IMR-90 (cell line): Measurements from ENCODE around the gene MEX3A. TPM values are rescaled to one million over a fixed set of nuclear protein-coding genes. Genes with fewer than 3 reads are reported as not detected.

Source experiments
- ATAC-seq: fragments of 200-7000 bp; cut with Tn5 transposase; 2 replicates; pipeline ENCODE4 v1.9.1; 2020; ENCODE audit warnings: low read depth, mild to moderate bottlenecking, moderate library complexity
- BruUV-seq: library from RNA; stranded (reverse); fragments of 400-500 nt; replicated peaks from 2 replicates; lab custom pipeline; 2021; lab: Mats Ljungman, UMichigan
- CTCF ChIA-PET: fragments of 300-600 bp; formaldehyde crosslinking; extraction: SDS; loops from one replicate; lab custom pipeline; 2021; ENCODE audit warnings: antibody characterized with exemption; lab: Yijun Ruan, JAX
- POLR2A ChIA-PET: fragments of 300-600 bp; sonication (Branson Sonifier 250); formaldehyde crosslinking; loops from one replicate; lab custom pipeline; 2022; ENCODE audit warnings: antibody characterized with exemption; ENCODE audit not compliant: unreplicated experiment; lab: Charles Lee
- DNase-seq: peaks from one replicate; pipeline ENCODE4 v3.0.0; 2013
- H2AFZ ChIP-seq: replicated peaks from 2 replicates; pipeline ENCODE3; 2013; ENCODE audit warnings: low read length, mild to moderate bottlenecking; ENCODE audit not compliant: poor library complexity
- H2AK5ac ChIP-seq: 2 replicates; pipeline ENCODE4 v1.6.1; 2013; ENCODE audit warnings: low read depth, low read length, inconsistent platforms
- H2AK9ac ChIP-seq: replicated peaks from 2 replicates; pipeline ENCODE3; 2013; ENCODE audit warnings: mild to moderate bottlenecking, low read depth, low read length, moderate library complexity; ENCODE audit not compliant: poor library complexity
- H2BK120ac ChIP-seq: 2 replicates; pipeline ENCODE4 v1.6.1; 2013; ENCODE audit warnings: low read depth, low read length, inconsistent platforms
- H2BK15ac ChIP-seq: 3 replicates; pipeline ENCODE4 v1.6.1; 2013; ENCODE audit warnings: low read depth, low read length, inconsistent platforms
- H2BK20ac ChIP-seq: 2 replicates; pipeline ENCODE4 v1.6.1; 2013; ENCODE audit warnings: low read depth, mild to moderate bottlenecking, inconsistent platforms, low read length, moderate library complexity
- H2BK5ac ChIP-seq: 2 replicates; pipeline ENCODE4 v1.6.1; 2013; ENCODE audit warnings: mild to moderate bottlenecking, low read depth, low read length, inconsistent platforms; ENCODE audit not compliant: poor library complexity, severe bottlenecking
- H3K14ac ChIP-seq: replicated peaks from 2 replicates; pipeline ENCODE4 v1.6.1; 2013; ENCODE audit warnings: low read depth, low read length, inconsistent platforms
- H3K18ac ChIP-seq: 2 replicates; pipeline ENCODE4 v1.6.1; 2013; ENCODE audit warnings: low read depth, low read length, control low read depth
- H3K23ac ChIP-seq: 2 replicates; pipeline ENCODE4 v1.6.1; 2013; ENCODE audit warnings: low read depth, low read length, inconsistent platforms
- H3K27ac ChIP-seq: 2 replicates; pipeline ENCODE4 v1.5.1; 2013; ENCODE audit warnings: mild to moderate bottlenecking, control low read depth, low read length; ENCODE audit not compliant: insufficient read depth
- H3K27me3 ChIP-seq: 2 replicates; pipeline ENCODE4 v1.6.1; 2013; ENCODE audit warnings: low read length; ENCODE audit not compliant: control insufficient read depth, insufficient read depth
- H3K36me3 ChIP-seq: 2 replicates; pipeline ENCODE4 v1.6.1; 2013; ENCODE audit warnings: low read length, mixed read lengths; ENCODE audit not compliant: control insufficient read depth, insufficient read depth
- H3K4ac ChIP-seq: 2 replicates; pipeline ENCODE4 v1.6.1; 2013; ENCODE audit warnings: low read depth, low read length, inconsistent platforms
- H3K4me1 ChIP-seq: 2 replicates; pipeline ENCODE4 v1.6.1; 2013; ENCODE audit warnings: low read length, mixed read lengths; ENCODE audit not compliant: control insufficient read depth, insufficient read depth
- H3K4me2 ChIP-seq: 2 replicates; pipeline ENCODE4 v1.6.1; 2013; ENCODE audit warnings: low read depth, mild to moderate bottlenecking, control low read depth, low read length, moderate library complexity
- H3K4me3 ChIP-seq: 2 replicates; pipeline ENCODE4 v1.5.1; 2013; ENCODE audit warnings: low read depth, mild to moderate bottlenecking, control low read depth, low read length, moderate library complexity; ENCODE audit not compliant: insufficient read depth
- H3K56ac ChIP-seq: 2 replicates; pipeline ENCODE4 v1.6.1; 2013; ENCODE audit warnings: low read length, inconsistent platforms; ENCODE audit not compliant: insufficient read depth; ENCODE audit errors: extremely low read depth
- H3K79me1 ChIP-seq, 2 experiments: 2 replicates each; pipeline ENCODE4 v1.6.1; 2013; ENCODE audit warnings: low read length in 2 of 2, inconsistent platforms in 1 of 2, low read depth in 1 of 2
- H3K9ac ChIP-seq: 2 replicates; pipeline ENCODE4 v1.6.1; 2013; ENCODE audit warnings: low read depth, low read length, control low read depth
- H3K9me1 ChIP-seq: 2 replicates; pipeline ENCODE4 v1.6.1; 2013; ENCODE audit warnings: low read length, inconsistent platforms; ENCODE audit not compliant: insufficient read depth
- H3K9me3 ChIP-seq: 2 replicates; pipeline ENCODE4 v1.6.1; 2013; ENCODE audit warnings: low read length; ENCODE audit not compliant: control insufficient read depth, insufficient read depth
- H4K20me1 ChIP-seq: 2 replicates; pipeline ENCODE4 v1.6.1; 2013; ENCODE audit warnings: low read length, inconsistent platforms; ENCODE audit not compliant: insufficient read depth
- H4K5ac ChIP-seq: 2 replicates; pipeline ENCODE4 v1.6.1; 2013; ENCODE audit warnings: mild to moderate bottlenecking, low read depth, low read length, control low read depth
- H4K8ac ChIP-seq, 2 experiments: 2 replicates each; pipeline ENCODE4 v1.6.1; 2013; ENCODE audit warnings: low read depth in 2 of 2, low read length in 2 of 2, control low read depth in 1 of 2, inconsistent platforms in 1 of 2
- H4K91ac ChIP-seq: 2 replicates; pipeline ENCODE4 v1.6.1; 2013; ENCODE audit warnings: low read depth, low read length, inconsistent platforms; ENCODE audit not compliant: insufficient read depth
- BHLHE40 ChIP-seq: fragments of 150-350 bp; IDR thresholded peaks from 2 replicates; pipeline ENCODE4 v1.6.1; 2016; ENCODE audit warnings: mild to moderate bottlenecking, low read depth, low read length
- MXI1 ChIP-seq: IDR thresholded peaks from 2 replicates; pipeline ENCODE4 v1.6.1; 2012; ENCODE audit warnings: low read depth, mild to moderate bottlenecking, low read length, moderate library complexity, borderline replicate concordance
- RCOR1 ChIP-seq: IDR thresholded peaks from 2 replicates; pipeline ENCODE4 v1.6.1; 2012; ENCODE audit warnings: mild to moderate bottlenecking, low read length, improper control_type of control experiment; ENCODE audit not compliant: insufficient replicate concordance
- WGBS, 2 experiments: methylation state at CpG; one replicate each; pipeline versions ENCODE4 v1.1.5 to v1.1.7; 2013; ENCODE audit warnings: missing lambda C conversion rate in 2 of 2; ENCODE audit not compliant: insufficient read length in 1 of 2; ENCODE audit errors: extremely low coverage in 2 of 2; 5-methylcytosine and 5-hydroxymethylcytosine counted together
- dilution Hi-C: fragments of 300-500 bp; cut with HindIII; formaldehyde crosslinking; loops from one replicate; pipeline ENCODE4 v1.14.3; 2018; ENCODE audit warnings: low sequenced_read_pairs; ENCODE audit not compliant: unreplicated experiment
- in situ Hi-C: fragments of 300-500 bp; cut with MboI; formaldehyde crosslinking; loops from 3 replicates; pipeline ENCODE4 v1.14.3; 2019; ENCODE audit warnings: low sequenced_read_pairs, inconsistent platforms, mixed read lengths
- intact Hi-C: fragments of 100-400 bp; cut with micrococcal nuclease; formaldehyde crosslinking; loops from 2 replicates; pipeline ENCODE4 v1.10.0; 2022
- polyA plus RNA-seq, 3 experiments: library from polyadenylated mRNA; depleted of rRNA; stranded (reverse); fragments of >200 nt; gene quantifications; 2 replicates each; pipeline ENCODE4 v1.2.3, GENCODE V29; 2012; ENCODE audit warnings: low replicate concordance in 1 of 3
- total RNA-seq: library from RNA; depleted of rRNA; stranded (reverse); fragments of >200 nt; gene quantifications from 2 replicates; pipeline ENCODE4 v1.2.3, GENCODE V29; 2012
- TF ChIP-seq, protein P1 (sequence below): fragments of 150-350 bp; IDR thresholded peaks from 2 replicates; pipeline ENCODE4 v1.6.1; 2017; ENCODE audit warnings: mild to moderate bottlenecking, antibody characterized with exemption, low read length, low read depth

Gene MEX3A
- total and polyA plus RNA-seq, 2 of the 4 experiments (the other 2 are of a cell fraction): 2.3 to 9.0 TPM

DNA sequence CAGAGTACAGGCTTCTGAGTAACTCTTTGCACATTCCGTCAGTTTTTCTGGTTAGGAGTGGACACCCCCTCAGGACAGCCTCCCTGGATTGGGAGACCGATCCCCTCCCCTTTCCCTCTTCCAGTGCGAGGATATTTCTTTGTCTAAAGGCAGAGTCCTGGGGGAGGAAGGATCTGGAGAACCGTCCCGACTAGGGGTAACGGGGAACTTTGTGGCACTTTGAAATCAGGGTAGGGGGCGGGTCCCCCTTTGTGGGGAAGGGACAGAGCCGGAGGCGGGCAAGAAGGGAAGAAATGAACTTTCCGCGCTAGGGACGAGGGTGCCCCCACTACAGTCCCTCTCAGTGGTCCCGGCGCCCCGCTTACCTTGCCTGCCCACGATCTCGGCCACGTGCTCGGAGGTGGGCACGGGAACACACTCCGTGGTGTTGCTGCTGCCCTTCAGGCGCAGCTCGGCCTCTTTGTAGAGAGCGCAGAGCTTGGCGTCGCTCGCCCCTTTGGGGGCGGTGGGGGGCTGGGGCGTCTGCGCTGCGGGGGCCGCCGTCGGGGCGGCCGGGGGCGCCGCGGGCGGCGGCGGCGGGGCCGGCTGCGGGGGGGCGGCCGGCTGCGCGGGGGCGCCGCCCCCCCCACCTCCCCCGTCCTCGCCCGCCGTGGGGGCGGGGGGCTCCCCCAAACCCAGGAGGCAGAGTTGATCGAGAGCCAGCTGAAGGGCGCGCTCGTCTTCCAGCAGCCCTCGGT, 917 bp downstream of the MEX3A start:
- Histone ChIP-seq H3K36me3 (peaks cover 15% of the 10 kb centered on the region), H3K18ac (peak overlapping the region; percentile 43; the same call in 1 of the 2 replicates), H3K4ac (peak overlapping the region; percentile 89), H3K9me1 (peaks cover 10% of the 10 kb centered on the region), H4K5ac (peak overlapping the region; percentile 78), H3K4me2 (peak overlapping the region; percentile 92), H2AFZ (peak overlapping the region; percentile 87), H2BK15ac (no peak overlapping the region; the same call in 2 of the 3 replicates), H2BK5ac (peak overlapping the region; percentile 48), H4K20me1 (peaks cover 21% of the 10 kb centered on the region), H2BK20ac (no peak overlapping the region), H4K8ac (peak overlapping the region; percentile 77 to 91), H2AK9ac (peak overlapping the region; percentile 98), H3K9ac (peak overlapping the region; percentile 94), H3K56ac (peak overlapping the region; percentile 82), H3K4me3 (peak overlapping the region; percentile 71), H3K27ac (peak overlapping the region; percentile 91), H3K23ac (peak overlapping the region; percentile 87; the same call in 1 of the 2 replicates), H3K14ac (peak overlapping the region; percentile 89), H3K9me3 (no peaks in the 10 kb centered on the region), H3K27me3 (no peaks in the 10 kb centered on the region), H3K4me1 (peaks cover 19% of the 10 kb centered on the region), H2BK120ac (peak overlapping the region; percentile 19), H3K79me1 (peaks cover 29 to 89% of the 10 kb centered on the region in 2 experiments), H4K91ac (peak overlapping the region; percentile 87), H2AK5ac (peak overlapping the region; percentile 96)
- intact Hi-C loops: no loop called here
- peak; percentile 18 for ATAC-seq
- dilution Hi-C loops: no loop called here
- in situ Hi-C loops: no loop called here
- POLR2A ChIA-PET: no interaction called here
- 0% methylated on average over 6 of the region's 61 CpGs; no CpG with 5 or more reads in 1 of the 2 experiments for WGBS, 2 experiments
- no TSS peak for BruUV-seq
- CTCF ChIA-PET: no interaction called here
- peak; percentile 35 for DNase-seq
- TF ChIP-seq, protein P1, sequence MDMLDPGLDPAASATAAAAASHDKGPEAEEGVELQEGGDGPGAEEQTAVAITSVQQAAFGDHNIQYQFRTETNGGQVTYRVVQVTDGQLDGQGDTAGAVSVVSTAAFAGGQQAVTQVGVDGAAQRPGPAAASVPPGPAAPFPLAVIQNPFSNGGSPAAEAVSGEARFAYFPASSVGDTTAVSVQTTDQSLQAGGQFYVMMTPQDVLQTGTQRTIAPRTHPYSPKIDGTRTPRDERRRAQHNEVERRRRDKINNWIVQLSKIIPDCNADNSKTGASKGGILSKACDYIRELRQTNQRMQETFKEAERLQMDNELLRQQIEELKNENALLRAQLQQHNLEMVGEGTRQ: peak; percentile 44; the same call in 1 of the 2 replicates
- TF ChIP-seq BHLHE40: peak; percentile 21; the same call in 1 of the 2 replicates
- no peak for TF ChIP-seq RCOR1
- TF ChIP-seq MXI1: peak; percentile 91
